K562 (cell line): ENCODE data around the gene JDP2. TPM values are rescaled to one million over a fixed set of nuclear protein-coding genes. Genes with fewer than 3 reads are reported as not detected.

Experiments used
- ATAC-seq: fragments of 200-7000 bp; cut with Tn5 transposase; 3 replicates; pipeline ENCODE4 v1.9.1; 2020; ENCODE audit warnings: moderate library complexity
- BruUV-seq: library from RNA; stranded (reverse); fragments of 400-500 nt; replicated peaks from 2 replicates; lab custom pipeline; 2021; lab: Mats Ljungman, UMichigan
- CTCF ChIA-PET: fragments of 300-600 bp; formaldehyde crosslinking; extraction: SDS; loops from one replicate; lab custom pipeline; 2021; ENCODE audit warnings: low intra/inter-chr PET ratio; lab: Yijun Ruan, JAX
- POLR2A ChIA-PET: fragments of 300-600, 350-650 bp; sonication (Branson Sonifier 250); formaldehyde crosslinking; extraction: SDS; loops from one replicate; lab custom pipeline; 2021; ENCODE audit warnings: antibody characterized with exemption, inconsistent platforms; lab: Yijun Ruan, JAX
- DNase-seq, 4 experiments: peaks; one replicate each; pipeline versions ENCODE4 v3.0.0 to v3.0.0-alpha.2; 2011 to 2018; ENCODE audit warnings: low spot score in 3 of 4, mixed read lengths in 3 of 4; ENCODE audit errors: extremely low read depth in 1 of 4
- FAIRE-seq: peaks from 2 replicates; lab custom pipeline; 2011; peaks lifted over from hg19 to GRCh38; lab: Jason Lieb, UNC
- H2AFZ ChIP-seq: 2 replicates; pipeline ENCODE4 v1.6.0; 2011; ENCODE audit warnings: low read depth, low read length, control low read depth, inconsistent platforms
- H3K27ac ChIP-seq: fragments of 200-600 bp; 3 replicates; pipeline ENCODE4 v1.8.0; 2011; ENCODE audit warnings: low read depth, mild to moderate bottlenecking, control low read depth, inconsistent platforms, low read length, moderate library complexity, mixed read lengths; ENCODE audit errors: extremely low read depth
- H3K27me3 ChIP-seq, 2 experiments: fragments of 300-600 bp in 1 of 2; 2 replicates in 1 of 2; 3 replicates in 1 of 2; pipeline versions ENCODE4 v1.6.0 to v1.8.0; 2011; ENCODE audit warnings: inconsistent platforms in 2 of 2, low read length in 2 of 2, mild to moderate bottlenecking in 1 of 2, mixed read lengths in 1 of 2, moderate library complexity in 1 of 2; ENCODE audit not compliant: control insufficient read depth in 2 of 2, insufficient read depth in 2 of 2
- H3K36me3 ChIP-seq: fragments of 300-600 bp; 3 replicates; pipeline ENCODE4 v1.8.0; 2011; ENCODE audit warnings: mild to moderate bottlenecking, low read length, inconsistent platforms; ENCODE audit not compliant: control insufficient read depth, insufficient read depth
- H3K4me1 ChIP-seq, 2 experiments: fragments of 200-600 bp in 1 of 2; replicated peaks in 1 of 2; 2 replicates in 1 of 2; 3 replicates in 1 of 2; pipeline versions ENCODE4 v1.5.1 to v1.8.0; 2011; ENCODE audit warnings: inconsistent platforms in 2 of 2, low read length in 2 of 2, mild to moderate bottlenecking in 1 of 2, mixed read lengths in 1 of 2, moderate library complexity in 1 of 2; ENCODE audit not compliant: control insufficient read depth in 2 of 2, insufficient read depth in 2 of 2
- H3K4me2 ChIP-seq: 2 replicates; pipeline ENCODE4 v1.6.1; 2011; ENCODE audit warnings: low read length, control low read depth, inconsistent platforms, mixed read lengths; ENCODE audit not compliant: insufficient read depth
- H3K4me3 ChIP-seq: fragments of 200-600 bp; sonication (generic), shearing (Covaris generic); 2 replicates; pipeline ENCODE4 v1.5.1; 2016; ENCODE audit warnings: control low read depth, inconsistent platforms
- H3K79me2 ChIP-seq: fragments of 200-600 bp; 3 replicates; pipeline ENCODE4 v1.8.0; 2011; ENCODE audit warnings: low read length, inconsistent platforms; ENCODE audit not compliant: control insufficient read depth, insufficient read depth
- H3K9ac ChIP-seq, 2 experiments: 2 replicates each; pipeline versions ENCODE4 v1.6.0 to v1.6.1; 2011; ENCODE audit warnings: low read depth in 2 of 2, low read length in 2 of 2, control low read depth in 1 of 2, inconsistent platforms in 1 of 2, mild to moderate bottlenecking in 1 of 2, mixed read lengths in 1 of 2; ENCODE audit not compliant: insufficient read depth in 1 of 2
- H3K9me1 ChIP-seq: one replicate; pipeline ENCODE4 v1.6.0; 2011; ENCODE audit warnings: inconsistent platforms, mild to moderate bottlenecking, low read length, moderate library complexity; ENCODE audit not compliant: control insufficient read depth, insufficient read depth
- H3K9me3 ChIP-seq: replicated peaks from 2 replicates; pipeline ENCODE4 v1.5.1; 2011; ENCODE audit warnings: low read depth, low read length, inconsistent platforms; ENCODE audit not compliant: control insufficient read depth, insufficient read depth
- H4K20me1 ChIP-seq: replicated peaks from 2 replicates; pipeline ENCODE4 v1.6.1; 2011; ENCODE audit warnings: low read length, inconsistent platforms, mixed read lengths; ENCODE audit not compliant: control insufficient read depth, insufficient read depth
- ATF7 ChIP-seq: fragments of 450-650 bp; IDR thresholded peaks from 2 replicates; pipeline ENCODE4 v1.7.1; 2014; ENCODE audit warnings: mild to moderate bottlenecking, moderate library complexity
- CSDE1 ChIP-seq, 2 experiments: fragments of 450-650 bp; IDR thresholded peaks; 2 replicates each; pipeline ENCODE4 v1.6.1; 2016; ENCODE audit warnings: mild to moderate bottlenecking in 1 of 2
- DMBX1 ChIP-seq: fragments of 250-450 bp; sonication (Bioruptor Pico); IDR thresholded peaks from 2 replicates; pipeline ENCODE4 v1.8.0; 2022; ENCODE audit warnings: inconsistent platforms, mild to moderate bottlenecking, moderate library complexity, borderline replicate concordance
- FOS ChIP-seq: IDR thresholded peaks from 3 replicates; pipeline ENCODE4 v1.6.1; 2011; ENCODE audit not compliant: insufficient read length; ENCODE audit errors: extremely low read depth
- PHF21A ChIP-seq: fragments of 450-650 bp; IDR thresholded peaks from 2 replicates; pipeline ENCODE4 v1.6.1; 2017; ENCODE audit warnings: low read depth, borderline replicate concordance
- POLR2G ChIP-seq: fragments of 200-400 bp; formaldehyde crosslinking; IDR thresholded peaks from 2 replicates; pipeline ENCODE4 v1.6.1; 2017; ENCODE audit warnings: low read depth, mild to moderate bottlenecking, antibody characterized with exemption, low read length, moderate library complexity
- SAP30 ChIP-seq: fragments of 200-600 bp; sonication (generic); IDR thresholded peaks from 2 replicates; pipeline ENCODE4 v1.6.1; 2012; ENCODE audit warnings: borderline replicate concordance, low read depth, mild to moderate bottlenecking, moderate library complexity, low read length, control low read depth, inconsistent platforms; ENCODE audit not compliant: insufficient read depth, poor library complexity, severe bottlenecking
- ZFPM2 ChIP-seq: fragments of 250-450 bp; sonication (Bioruptor Pico); IDR thresholded peaks from 2 replicates; pipeline ENCODE4 v1.5.1; 2022; ENCODE audit warnings: mild to moderate bottlenecking
- ZHX1 ChIP-seq: fragments of 150-350 bp; conservative IDR thresholded peaks from 2 replicates; pipeline ENCODE4 v1.6.1; 2014; ENCODE audit warnings: low read length
- ZNF263 ChIP-seq: sonication (generic); formaldehyde crosslinking; IDR thresholded peaks from 2 replicates; pipeline ENCODE4 v1.8.0; 2022; ENCODE audit warnings: mild to moderate bottlenecking, missing genetic modification reagents, borderline replicate concordance
- ZNF668 ChIP-seq: fragments of 250-450 bp; sonication (Bioruptor Pico); IDR thresholded peaks from 2 replicates; pipeline ENCODE4 v1.8.0; 2022; ENCODE audit warnings: mild to moderate bottlenecking, inconsistent platforms
- ZNF707 ChIP-seq: fragments of 250-450 bp; sonication (Bioruptor Pico); conservative IDR thresholded peaks from 2 replicates; pipeline ENCODE4 v1.8.0; 2022; ENCODE audit warnings: inconsistent platforms, mild to moderate bottlenecking, moderate library complexity
- WGBS: fragments of 100-300 bp; shearing (Covaris generic); methylation state at CpG from one replicate; pipeline ENCODE4 v1.1.6; 2016; ENCODE audit warnings: low coverage, mixed read lengths; ENCODE audit not compliant: insufficient coverage; ENCODE audit errors: missing lambda C conversion rate; 5-methylcytosine and 5-hydroxymethylcytosine counted together
- in situ Hi-C: fragments of 300-500 bp; cut with MboI; formaldehyde crosslinking; loops from 4 replicates; pipeline ENCODE4 v1.15.0; 2018; ENCODE audit warnings: inconsistent platforms, mixed read lengths
- intact Hi-C: fragments of 100-400 bp; cut with micrococcal nuclease; formaldehyde crosslinking; loops from 2 replicates; pipeline ENCODE4 v1.14.2; 2022
- polyA plus RNA-seq, 8 experiments: library from polyadenylated mRNA; depleted of rRNA in 4 of 8; stranded (reverse) in 5 of 8; unstranded in 3 of 8; fragments of >200 nt; fragmentation: Nextera tagmentation in 2 of 8; fragmentation: Illumina TruSeq in 1 of 8; extraction: Ambion mirVana in 2 of 8; extraction: Trizol in 1 of 8; gene quantifications; 2 replicates each; pipeline versions ENCODE4 v1.2.1 to v1.2.3, GENCODE V29; 2011 to 2014; ENCODE audit warnings: inconsistent platforms in 1 of 8, missing spikeins in 1 of 8
- total RNA-seq, 7 experiments: library from RNA; depleted of rRNA in 6 of 7; stranded (reverse); fragments of >200 nt in 6 of 7; fragmentation: Illumina TruSeq in 2 of 7; extraction: Trizol in 2 of 7; gene quantifications; 2 replicates each; pipeline versions ENCODE4 v1.2.1 to v1.2.3, GENCODE V29; 2011 to 2021; ENCODE audit warnings: low replicate concordance in 1 of 7
- TF ChIP-seq, protein P1 (sequence below): sonication (generic); formaldehyde crosslinking; IDR thresholded peaks from 2 replicates; pipeline ENCODE4 v1.8.0; 2022; ENCODE audit warnings: mild to moderate bottlenecking, missing genetic modification reagents

JDP2 gene
- total and polyA plus RNA-seq, 9 of the 15 experiments (the other 6 are each of a cell fraction or from before 2014, with no cell fraction given), result 0.27 to 13.8 (median 3.1) TPM

DNA sequence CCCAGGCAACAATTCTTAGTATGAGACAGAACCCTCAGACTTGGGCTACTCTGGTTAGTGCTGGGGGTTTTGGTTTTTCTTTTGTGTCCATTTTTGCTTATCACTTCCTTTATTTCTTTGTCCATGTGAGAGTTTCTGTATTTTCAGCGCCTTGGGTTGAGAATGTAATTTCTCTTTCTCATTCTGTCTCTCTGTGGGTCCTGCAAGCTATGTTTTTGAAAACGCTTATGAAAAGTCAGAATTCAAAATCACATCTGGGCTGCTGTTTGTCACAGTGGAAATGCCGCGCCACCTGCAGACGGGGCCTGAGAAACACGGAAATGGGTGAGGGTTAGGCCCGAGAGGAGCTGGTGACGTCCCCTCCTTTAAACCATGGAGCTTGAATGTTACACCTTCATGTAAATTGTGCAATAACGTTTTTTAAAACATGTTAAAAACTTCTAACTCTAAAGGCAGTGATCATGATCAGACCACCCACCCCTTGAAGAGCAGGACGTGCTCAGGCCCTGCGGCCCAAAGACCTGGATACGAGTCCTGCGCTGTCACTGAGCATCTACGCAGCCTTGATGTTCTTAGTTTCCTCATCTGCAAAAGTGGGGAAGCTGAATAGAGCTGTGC is 26.1 kb downstream of the JDP2 start (continued):
- no peak for TF ChIP-seq ZHX1
- TF ChIP-seq FOS, result no peak
- TF ChIP-seq ZFPM2 (CRISPR knock-in tag), result no peak
- no peak for TF ChIP-seq CSDE1 (IDR thresholded peaks at IDR 0.05)

- H3K27ac ChIP-seq, result no peak overlapping the region
- CTCF ChIA-PET, result no interaction called here
- in situ Hi-C loops, result no loop called here
- no peak for TF ChIP-seq ZHX1
- TF ChIP-seq, protein P1, sequence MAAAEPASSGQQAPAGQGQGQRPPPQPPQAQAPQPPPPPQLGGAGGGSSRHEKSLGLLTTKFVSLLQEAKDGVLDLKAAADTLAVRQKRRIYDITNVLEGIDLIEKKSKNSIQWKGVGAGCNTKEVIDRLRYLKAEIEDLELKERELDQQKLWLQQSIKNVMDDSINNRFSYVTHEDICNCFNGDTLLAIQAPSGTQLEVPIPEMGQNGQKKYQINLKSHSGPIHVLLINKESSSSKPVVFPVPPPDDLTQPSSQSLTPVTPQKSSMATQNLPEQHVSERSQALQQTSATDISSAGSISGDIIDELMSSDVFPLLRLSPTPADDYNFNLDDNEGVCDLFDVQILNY (CRISPR knock-in tag), result no peak
- TF ChIP-seq SAP30, result no peak
- no peak for TF ChIP-seq ATF7
- TF ChIP-seq ZNF707 (CRISPR knock-in tag), result no peak
- peak; percentile 83 for TF ChIP-seq ZNF263 (CRISPR knock-in tag)
- no peak for TF ChIP-seq ZNF668 (CRISPR knock-in tag)
- no peak for TF ChIP-seq POLR2G
- no peak for TF ChIP-seq DMBX1 (CRISPR knock-in tag)
- TF ChIP-seq PHF21A, result no peak
Observed at GRCh38 chr14:75454963-75455546, 27.2 kb downstream of the JDP2 start.

More at GRCh38 chr14:75454963-75455546, 27.2 kb downstream of the JDP2 start:
- Histone ChIP-seq H4K20me1 (0 out of 2 replicates have a peak, but pooled peaks cover 5% of the 10 kb centered on the region), H3K9me3 (no peaks in the 10 kb centered on the region), H3K4me1 (peaks cover 0 to 22% of the 10 kb centered on the region in 2 experiments; a peak in 3 of 5 replicates), H3K9ac (no peak overlapping the region), H3K9me1 (peaks cover 2% of the 10 kb centered on the region), H3K79me2 (no peaks in the 10 kb centered on the region), H3K4me2 (no peak overlapping the region), H3K4me3 (no peak overlapping the region), H2AFZ (no peak overlapping the region), H3K36me3 (no peaks in the 10 kb centered on the region), H3K27me3 (no peaks in the 10 kb centered on the region)
- FAIRE-seq (no peak), DNase-seq (peak in 3 of 4 experiments; percentile 13 to 22 (median 13)), ATAC-seq (peak; percentile 57)
- POLR2A ChIA-PET, result interaction anchor here (0.6 to 1.1 kb wide), 3 partner anchors 20 to 85 kb away, joined by 3 read pairs; no protein-coding TSS in a partner anchor
- intact Hi-C loops, result no loop called here
- BruUV-seq, result no TSS peak
- WGBS, result 38% methylated on average over 10 of the region's 12 CpGs
